Measurements from ENCODE around the gene EIF4E1B.

DNA sequence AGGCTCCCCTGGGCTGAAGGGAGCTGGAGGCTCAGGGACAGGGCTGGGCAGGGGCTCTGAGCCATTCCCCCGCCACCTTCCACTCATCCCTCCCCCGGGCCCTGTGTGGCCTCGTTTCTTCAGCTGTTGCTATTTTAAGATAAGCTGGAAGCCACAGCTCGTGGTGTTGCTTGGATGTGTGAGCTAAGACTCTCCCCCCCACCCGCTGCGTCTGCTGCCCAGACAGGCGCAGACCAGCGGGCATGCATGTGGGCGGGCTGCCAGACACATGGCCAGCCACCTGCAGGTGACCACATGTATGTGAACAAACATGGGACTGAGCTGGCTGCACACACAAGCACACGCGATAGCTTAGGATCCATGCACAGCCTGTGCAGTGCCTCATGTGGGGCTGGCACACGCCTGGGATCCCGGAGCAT lies 8.8 kb upstream of the EIF4E1B start:
- TF ChIP-seq POLR2A (IDR thresholded peaks at IDR 0.05; ENCODE audit: low read depth, low read length) (no peak), SPI1 (IDR thresholded peaks at IDR 0.05; ENCODE audit: low read depth, low read length) (no peak), TAF1 (IDR thresholded peaks at IDR 0.05; ENCODE audit: low read depth, low read length) (no peak), POLR2AphosphoS5 (IDR thresholded peaks at IDR 0.05; ENCODE audit: low read depth, low read length) (no peak), POU2F2 (IDR thresholded peaks at IDR 0.05; ENCODE audit: low read depth, low read length) (no peak), PAX5 (IDR thresholded peaks at IDR 0.05; ENCODE audit: insufficient read depth, low read length, severe bottlenecking) (no peak)
